Endothelial cell of umbilical vein (primary cell): ENCODE measurements around the gene APOBEC3A. TPM values are rescaled to one million over a fixed set of nuclear protein-coding genes. Genes with fewer than 3 reads are reported as not detected.

Experiments
- BruUV-seq: library from RNA; stranded (reverse); fragments of 400-500 nt; replicated peaks from 2 replicates; lab custom pipeline; 2021; lab: Mats Ljungman, UMichigan
- CTCF ChIA-PET: fragments of 300-600, 350-600 bp; sonication (Branson Sonifier 250); formaldehyde crosslinking; loops from one replicate; lab custom pipeline; 2021; ENCODE audit warnings: antibody characterized with exemption, inconsistent platforms; lab: Charles Lee
- POLR2A ChIA-PET: fragments of 300-600, 350-600 bp; sonication (Branson Sonifier 250); formaldehyde crosslinking; loops from one replicate; lab custom pipeline; 2021; ENCODE audit warnings: antibody characterized with exemption, inconsistent platforms; lab: Charles Lee
- DNase-seq: peaks from one replicate; pipeline ENCODE4 v3.0.0-alpha.2; 2011; ENCODE audit warnings: low read depth, low spot score
- FAIRE-seq: peaks from 2 replicates; lab custom pipeline; 2011; peaks lifted over from hg19 to GRCh38; lab: Jason Lieb, UNC
- H2AFZ ChIP-seq: 2 replicates; pipeline ENCODE4 v1.6.0; 2012; ENCODE audit warnings: low read depth, low read length, control low read depth, inconsistent platforms
- H3K27ac ChIP-seq: 2 replicates; pipeline ENCODE4 v1.5.1; 2011; ENCODE audit warnings: low read depth, mild to moderate bottlenecking, control low read depth, low read length, moderate library complexity; ENCODE audit not compliant: insufficient read depth
- H3K27me3 ChIP-seq, 2 experiments: 2 replicates each; pipeline versions ENCODE4 v1.6.0 to v1.6.1; 2011; ENCODE audit warnings: low read length in 2 of 2, mixed read lengths in 1 of 2; ENCODE audit not compliant: control insufficient read depth in 2 of 2, insufficient read depth in 2 of 2
- H3K36me3 ChIP-seq, 2 experiments: 2 replicates in 1 of 2; 3 replicates in 1 of 2; pipeline ENCODE4 v1.5.1; 2011; ENCODE audit warnings: low read length in 2 of 2, mild to moderate bottlenecking in 1 of 2, moderate library complexity in 1 of 2; ENCODE audit not compliant: control insufficient read depth in 2 of 2, insufficient read depth in 2 of 2; ENCODE audit errors: extremely low read depth in 1 of 2
- H3K4me1 ChIP-seq: 3 replicates; pipeline ENCODE4 v1.5.1; 2011; ENCODE audit warnings: mild to moderate bottlenecking, low read length; ENCODE audit not compliant: control insufficient read depth, insufficient read depth; ENCODE audit errors: extremely low read depth
- H3K4me2 ChIP-seq: 2 replicates; pipeline ENCODE4 v1.6.1; 2011; ENCODE audit warnings: low read length, control low read depth, mixed read lengths; ENCODE audit not compliant: insufficient read depth
- H3K4me3 ChIP-seq, 3 experiments: fragments of 200-600 bp in 1 of 3; sonication (generic), shearing (Covaris generic) in 1 of 3; replicated peaks in 1 of 3; 2 replicates each; pipeline ENCODE4 v1.5.1; 2011 to 2016; ENCODE audit warnings: control low read depth in 3 of 3, low read length in 3 of 3, mild to moderate bottlenecking in 2 of 3, inconsistent platforms in 1 of 3, low read depth in 1 of 3, moderate library complexity in 1 of 3; ENCODE audit not compliant: insufficient read depth in 1 of 3
- H3K79me2 ChIP-seq: 2 replicates; pipeline ENCODE4 v1.6.0; 2012; ENCODE audit warnings: low read length, inconsistent platforms; ENCODE audit not compliant: control insufficient read depth, insufficient read depth
- H3K9ac ChIP-seq: replicated peaks from 2 replicates; pipeline ENCODE3; 2011; ENCODE audit warnings: low read length, control low read depth; ENCODE audit not compliant: insufficient read depth; ENCODE audit errors: extremely low read depth
- H3K9me1 ChIP-seq: replicated peaks from 3 replicates; pipeline ENCODE4 v1.6.0; 2011; ENCODE audit warnings: mild to moderate bottlenecking, low read length; ENCODE audit not compliant: control insufficient read depth, insufficient read depth; ENCODE audit errors: extremely low read depth
- H3K9me3 ChIP-seq: replicated peaks from 2 replicates; pipeline ENCODE4 v1.5.1; 2012; ENCODE audit warnings: low read length, inconsistent platforms; ENCODE audit not compliant: control insufficient read depth, insufficient read depth
- H4K20me1 ChIP-seq: replicated peaks from 2 replicates; pipeline ENCODE3; 2011; ENCODE audit warnings: mild to moderate bottlenecking, low read length; ENCODE audit not compliant: control insufficient read depth, insufficient read depth; ENCODE audit errors: extremely low read depth
- EZH2 ChIP-seq: IDR thresholded peaks from 2 replicates; pipeline ENCODE4 v1.6.1; 2012; ENCODE audit warnings: borderline replicate concordance, low read depth, mild to moderate bottlenecking, moderate library complexity, low read length, inconsistent platforms; ENCODE audit not compliant: severe bottlenecking
- FOS ChIP-seq: IDR thresholded peaks from 2 replicates; pipeline ENCODE4 v1.6.1; 2011; ENCODE audit warnings: mild to moderate bottlenecking, low read length, moderate library complexity, borderline replicate concordance; ENCODE audit not compliant: insufficient read depth
- GATA2 ChIP-seq: IDR thresholded peaks from 2 replicates; pipeline ENCODE4 v1.7.0; 2011; ENCODE audit warnings: low read depth, mild to moderate bottlenecking, moderate library complexity, mixed read lengths, low read length; ENCODE audit not compliant: insufficient read length, insufficient read depth
- JUN ChIP-seq: IDR thresholded peaks from 2 replicates; pipeline ENCODE4 v1.6.1; 2011; ENCODE audit warnings: borderline replicate concordance, low read depth; ENCODE audit not compliant: insufficient read length, insufficient read depth
- MAX ChIP-seq: IDR thresholded peaks from 2 replicates; pipeline ENCODE4 v1.6.1; 2011; ENCODE audit not compliant: insufficient read depth, insufficient read length
- MYC ChIP-seq: IDR thresholded peaks from one replicate; pipeline ENCODE4 v1.6.1; 2011; ENCODE audit warnings: mild to moderate bottlenecking, low read depth, low read length
- POLR2A ChIP-seq: IDR thresholded peaks from 2 replicates; pipeline ENCODE4 v1.6.1; 2012; ENCODE audit warnings: low read depth, mild to moderate bottlenecking, control low read depth, low read length
- POLR2AphosphoS5 ChIP-seq: IDR thresholded peaks from 2 replicates; pipeline ENCODE4 v1.6.1; 2012; ENCODE audit warnings: low read depth, mild to moderate bottlenecking, control low read depth, low read length, moderate library complexity; ENCODE audit not compliant: insufficient read depth
- dilution Hi-C: fragments of 300-500 bp; cut with MboI; formaldehyde crosslinking; loops from one replicate; pipeline ENCODE4 v1.15.0; 2019; ENCODE audit warnings: low sequenced_read_pairs; ENCODE audit not compliant: extremely low pct_ligation_motif_present
- intact Hi-C: fragments of 100-400 bp; cut with micrococcal nuclease; formaldehyde crosslinking; loops from one replicate; pipeline ENCODE4 v1.10.0; 2022
- polyA plus RNA-seq, 4 experiments: library from polyadenylated mRNA; depleted of rRNA in 3 of 4; stranded (reverse) in 3 of 4; unstranded in 1 of 4; fragments of >200 nt; gene quantifications; 2 replicates each; pipeline versions ENCODE4 v1.2.1 to v1.2.3, GENCODE V29; 2011 to 2012; ENCODE audit warnings: missing spikeins in 1 of 4
- total RNA-seq: library from RNA; stranded (reverse); gene quantifications from 2 replicates; pipeline ENCODE4 v1.2.3, GENCODE V29; 2021
- TF ChIP-seq, protein P1 (sequence below), 2 donors: IDR thresholded peaks; 1 replicate in 1 of 2; 2 replicates in 1 of 2; pipeline ENCODE4 v1.5.1; 2011; ENCODE audit warnings: low read length in 2 of 2, mild to moderate bottlenecking in 2 of 2, moderate library complexity in 2 of 2, control low read depth in 1 of 2, inconsistent platforms in 1 of 2, low read depth in 1 of 2; ENCODE audit not compliant: insufficient read depth in 1 of 2; ENCODE audit errors: extremely low read depth in 1 of 2

The APOBEC3A gene
- total and polyA plus RNA-seq, 2 donors (not counting 3 experiments of a cell fraction or from before 2014, with no cell fraction given): not detected

DNA sequence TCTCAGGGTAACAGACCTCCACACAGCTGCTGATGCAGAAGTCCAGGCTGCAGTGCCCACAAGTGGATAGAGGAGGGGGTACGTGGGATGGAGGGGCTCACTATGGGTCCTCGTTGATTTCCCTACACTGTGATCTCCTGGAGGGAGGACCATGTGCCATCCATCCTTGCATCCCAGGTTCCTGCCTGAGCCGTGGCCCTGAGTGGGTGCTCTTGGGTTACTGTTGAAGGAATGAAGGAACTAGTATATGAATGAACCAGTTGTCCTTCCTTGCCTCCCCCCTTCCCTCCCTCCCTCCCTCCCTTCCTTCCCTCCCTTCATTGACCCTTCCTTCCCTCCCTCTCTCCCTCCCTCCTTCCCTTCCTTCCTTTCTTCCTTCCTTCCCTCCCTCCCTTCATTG is 40.1 kb downstream of the APOBEC3A start:
- no peaks in the 10 kb centered on the region for H3K36me3 ChIP-seq
- FAIRE-seq (no peak), DNase-seq (no peak)
- no peaks in the 10 kb centered on the region for H3K79me2 ChIP-seq
- no peak for TF ChIP-seq MYC
- TF ChIP-seq JUN: no peak
- no peak for TF ChIP-seq EZH2
- TF ChIP-seq POLR2A: no peak
- TF ChIP-seq GATA2: no peak
- TF ChIP-seq, protein P1, sequence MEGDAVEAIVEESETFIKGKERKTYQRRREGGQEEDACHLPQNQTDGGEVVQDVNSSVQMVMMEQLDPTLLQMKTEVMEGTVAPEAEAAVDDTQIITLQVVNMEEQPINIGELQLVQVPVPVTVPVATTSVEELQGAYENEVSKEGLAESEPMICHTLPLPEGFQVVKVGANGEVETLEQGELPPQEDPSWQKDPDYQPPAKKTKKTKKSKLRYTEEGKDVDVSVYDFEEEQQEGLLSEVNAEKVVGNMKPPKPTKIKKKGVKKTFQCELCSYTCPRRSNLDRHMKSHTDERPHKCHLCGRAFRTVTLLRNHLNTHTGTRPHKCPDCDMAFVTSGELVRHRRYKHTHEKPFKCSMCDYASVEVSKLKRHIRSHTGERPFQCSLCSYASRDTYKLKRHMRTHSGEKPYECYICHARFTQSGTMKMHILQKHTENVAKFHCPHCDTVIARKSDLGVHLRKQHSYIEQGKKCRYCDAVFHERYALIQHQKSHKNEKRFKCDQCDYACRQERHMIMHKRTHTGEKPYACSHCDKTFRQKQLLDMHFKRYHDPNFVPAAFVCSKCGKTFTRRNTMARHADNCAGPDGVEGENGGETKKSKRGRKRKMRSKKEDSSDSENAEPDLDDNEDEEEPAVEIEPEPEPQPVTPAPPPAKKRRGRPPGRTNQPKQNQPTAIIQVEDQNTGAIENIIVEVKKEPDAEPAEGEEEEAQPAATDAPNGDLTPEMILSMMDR (IDR thresholded peaks at IDR 0.05; ENCODE audit: extremely low read depth in 1 of 2, insufficient read depth in 1 of 2, low read depth in 1 of 2, low read length in 2 of 2): no peak
- no peak for TF ChIP-seq MAX
- TF ChIP-seq FOS: no peak
- no peak for TF ChIP-seq POLR2AphosphoS5
- dilution Hi-C loops: no loop called here
- no peak overlapping the region for H2AFZ ChIP-seq
- no peak overlapping the region for H3K4me3 ChIP-seq
- ChIA-PET POLR2A (no interaction called here), CTCF (interaction anchor here (1.0 to 1.6 kb wide), 2 partner anchors 15 to 229 kb away, joined by 4 to 5 read pairs; partner anchors contain the start of gene APOBEC3B)
- H3K27ac ChIP-seq: no peak overlapping the region
- intact Hi-C loops: no loop called here
- peaks cover 0 to 6% of the 10 kb centered on the region in 2 experiments for H3K27me3 ChIP-seq
- H3K4me1 ChIP-seq: no peaks in the 10 kb centered on the region
- no peaks in the 10 kb centered on the region for H3K9me3 ChIP-seq
- H3K4me2 ChIP-seq: no peak overlapping the region
- no peaks in the 10 kb centered on the region for H4K20me1 ChIP-seq
- BruUV-seq: no TSS peak
- H3K9me1 ChIP-seq: no peaks in the 10 kb centered on the region
- no peak overlapping the region for H3K9ac ChIP-seq
